H9 (cell line): Measurements from ENCODE around the gene C19orf25. TPM values are rescaled to one million over a fixed set of nuclear protein-coding genes. Genes with fewer than 3 reads are reported as not detected.

Source experiments
- DNase-seq: peaks from one replicate; pipeline ENCODE4 v3.0.0-alpha.2; 2017
- H2AFZ ChIP-seq: one replicate; pipeline ENCODE4 v1.6.1; 2013; ENCODE audit warnings: mild to moderate bottlenecking, low read length, control low read depth, moderate library complexity
- H2AK5ac ChIP-seq: 2 replicates; pipeline ENCODE4 v1.6.1; 2013; ENCODE audit warnings: low read length, control low read depth, mixed read lengths; ENCODE audit not compliant: insufficient read length
- H2BK120ac ChIP-seq: one replicate; pipeline ENCODE4 v1.6.1; 2013; ENCODE audit warnings: low read depth, mild to moderate bottlenecking, low read length, control low read depth, inconsistent platforms; ENCODE audit not compliant: poor library complexity, severe bottlenecking
- H2BK12ac ChIP-seq: 2 replicates; pipeline ENCODE4 v1.6.1; 2013; ENCODE audit warnings: low read length, control low read depth, mixed read lengths, low read depth; ENCODE audit not compliant: insufficient read length
- H2BK15ac ChIP-seq: 2 replicates; pipeline ENCODE4 v1.6.1; 2013; ENCODE audit warnings: low read depth, low read length, control low read depth
- H2BK20ac ChIP-seq: one replicate; pipeline ENCODE4 v1.6.1; 2013; ENCODE audit warnings: low read depth, mild to moderate bottlenecking, low read length, control low read depth, inconsistent platforms; ENCODE audit not compliant: poor library complexity, severe bottlenecking
- H2BK5ac ChIP-seq: 2 replicates; pipeline ENCODE4 v1.6.1; 2013; ENCODE audit warnings: low read length, control low read depth, mixed read lengths; ENCODE audit not compliant: insufficient read length
- H3K14ac ChIP-seq: 2 replicates; pipeline ENCODE4 v1.6.1; 2013; ENCODE audit warnings: low read length, control low read depth; ENCODE audit not compliant: insufficient read depth
- H3K18ac ChIP-seq: 2 replicates; pipeline ENCODE4 v1.6.1; 2013; ENCODE audit warnings: low read depth, mild to moderate bottlenecking, mixed read lengths, low read length, control low read depth; ENCODE audit not compliant: insufficient read length
- H3K23ac ChIP-seq: 2 replicates; pipeline ENCODE4 v1.6.1; 2013; ENCODE audit warnings: low read length, control low read depth, mixed read lengths, low read depth; ENCODE audit not compliant: insufficient read length
- H3K23me2 ChIP-seq: 2 replicates; pipeline ENCODE4 v1.6.1; 2013; ENCODE audit warnings: low read depth, mild to moderate bottlenecking, mixed read lengths, low read length, control low read depth; ENCODE audit not compliant: insufficient read length, poor library complexity, severe bottlenecking
- H3K27ac ChIP-seq: 2 replicates; pipeline ENCODE4 v1.5.1; 2013; ENCODE audit warnings: low read length, control low read depth, mixed read lengths, low read depth; ENCODE audit not compliant: insufficient read length
- H3K27me3 ChIP-seq: 2 replicates; pipeline ENCODE4 v1.6.1; 2013; ENCODE audit warnings: low read length, control low read depth, inconsistent platforms; ENCODE audit not compliant: insufficient read depth
- H3K4ac ChIP-seq: 2 replicates; pipeline ENCODE4 v1.6.1; 2013; ENCODE audit warnings: low read depth, mild to moderate bottlenecking, control low read depth, inconsistent platforms, low read length, moderate library complexity
- H3K4me1 ChIP-seq: 2 replicates; pipeline ENCODE4 v1.6.1; 2013; ENCODE audit warnings: low read length, control low read depth, inconsistent platforms; ENCODE audit not compliant: insufficient read depth
- H3K4me2 ChIP-seq: 2 replicates; pipeline ENCODE4 v1.6.1; 2013; ENCODE audit warnings: low read length, control low read depth, mixed read lengths; ENCODE audit not compliant: insufficient read length, insufficient read depth
- H3K56ac ChIP-seq: 2 replicates; pipeline ENCODE4 v1.6.1; 2013; ENCODE audit warnings: low read depth, mild to moderate bottlenecking, mixed read lengths, low read length, control low read depth; ENCODE audit not compliant: insufficient read length
- H3K79me1 ChIP-seq: 2 replicates; pipeline ENCODE4 v1.6.1; 2013; ENCODE audit warnings: low read depth, mild to moderate bottlenecking, moderate library complexity, low read length, control low read depth, inconsistent platforms; ENCODE audit not compliant: insufficient read depth, poor library complexity, severe bottlenecking
- H3K79me2 ChIP-seq: 2 replicates; pipeline ENCODE4 v1.6.1; 2013; ENCODE audit warnings: low read length, control low read depth, inconsistent platforms; ENCODE audit not compliant: insufficient read depth
- H3K9ac ChIP-seq: 2 replicates; pipeline ENCODE4 v1.6.1; 2013; ENCODE audit warnings: low read length, control low read depth, mixed read lengths; ENCODE audit not compliant: insufficient read length; ENCODE audit errors: extremely low read depth
- H3K9me3 ChIP-seq: one replicate; pipeline ENCODE4 v1.6.1; 2013; ENCODE audit warnings: low read depth, low read length, inconsistent platforms; ENCODE audit not compliant: control insufficient read depth
- H3T11ph ChIP-seq: one replicate; pipeline ENCODE4 v1.6.1; 2013; ENCODE audit warnings: mild to moderate bottlenecking, low read length, control low read depth, inconsistent platforms
- H4K20me1 ChIP-seq: one replicate; pipeline ENCODE4 v1.6.1; 2013; ENCODE audit not compliant: control insufficient read depth, insufficient read length, insufficient read depth
- H4K5ac ChIP-seq: 2 replicates; pipeline ENCODE4 v1.6.1; 2013; ENCODE audit warnings: low read depth, mild to moderate bottlenecking, mixed read lengths, low read length, control low read depth; ENCODE audit not compliant: insufficient read length
- H4K8ac ChIP-seq: replicated peaks from 2 replicates; pipeline ENCODE4 v1.6.1; 2013; ENCODE audit warnings: low read length, control low read depth, mixed read lengths, low read depth; ENCODE audit not compliant: insufficient read length
- H4K91ac ChIP-seq: 2 replicates; pipeline ENCODE4 v1.6.1; 2013; ENCODE audit warnings: low read depth, mild to moderate bottlenecking, moderate library complexity, mixed read lengths, low read length, control low read depth; ENCODE audit not compliant: insufficient read length
- H3K27ac Mint-ChIP-seq, 3 experiments: 2 replicates in 2 of 3; 3 replicates in 1 of 3; pipeline ENCODE4 v1.8.0; 2020 to 2021; ENCODE audit warnings: mixed read lengths in 3 of 3, mild to moderate bottlenecking in 1 of 3, moderate library complexity in 1 of 3
- H3K27me3 Mint-ChIP-seq: 2 replicates; pipeline ENCODE4 v1.8.0; 2021; ENCODE audit warnings: low read depth, mild to moderate bottlenecking, moderate library complexity, mixed read lengths
- H3K36me3 Mint-ChIP-seq, 3 experiments: 2 replicates in 2 of 3; 3 replicates in 1 of 3; pipeline ENCODE4 v1.8.0; 2020 to 2021; ENCODE audit warnings: low read depth in 3 of 3, mixed read lengths in 3 of 3; ENCODE audit not compliant: insufficient read depth in 1 of 3
- H3K4me1 Mint-ChIP-seq, 2 experiments: 2 replicates each; pipeline ENCODE4 v1.8.0; 2020; ENCODE audit warnings: mixed read lengths in 2 of 2
- H3K4me3 Mint-ChIP-seq, 2 experiments: 2 replicates in 1 of 2; 3 replicates in 1 of 2; pipeline ENCODE4 v1.8.0; 2020 to 2021; ENCODE audit warnings: mild to moderate bottlenecking in 2 of 2, mixed read lengths in 2 of 2, moderate library complexity in 1 of 2
- H3K9me3 Mint-ChIP-seq, 2 experiments: 2 replicates in 1 of 2; 3 replicates in 1 of 2; pipeline ENCODE4 v1.8.0; 2020; ENCODE audit warnings: mild to moderate bottlenecking in 2 of 2, mixed read lengths in 2 of 2, moderate library complexity in 1 of 2
- CTCF ChIP-seq: fragments of 200-600 bp; sonication (generic); conservative IDR thresholded peaks from 3 replicates; pipeline ENCODE4 v1.8.0; 2021; ENCODE audit warnings: antibody characterized with exemption, mild to moderate bottlenecking
- WGBS: extraction: QIAGEN DNeasy Blood & Tissue Kit; methylation state at CpG from one replicate; pipeline ENCODE4 v1.1.7; 2013; ENCODE audit warnings: missing lambda C conversion rate, low lambda C conversion rate, mixed read lengths; ENCODE audit not compliant: insufficient read length; ENCODE audit errors: extremely low coverage; 5-methylcytosine and 5-hydroxymethylcytosine counted together
- total RNA-seq: library from RNA; stranded (reverse); gene quantifications from 2 replicates; pipeline ENCODE4 v1.2.1, GENCODE V29; 2021

C19orf25 gene
- total RNA-seq, 1 experiment from 2014 or later = 36.8 TPM

GRCh38 chr19:1447504-1447903 is 31.5 kb downstream of the C19orf25 start:
- Histone ChIP-seq H4K91ac (no peak overlapping the region), H3K79me2 (no peaks in the 10 kb centered on the region), H3T11ph (no peak overlapping the region), H2BK120ac (no peak overlapping the region), H3K23ac (no peak overlapping the region), H2AK5ac (no peak overlapping the region), H3K27me3 (peaks cover 24% of the 10 kb centered on the region; the same call in 1 of the 2 replicates), H3K4me1 (no peaks in the 10 kb centered on the region; the same call in 1 of the 2 replicates), H3K56ac (no peak overlapping the region), H2BK12ac (no peak overlapping the region), H3K23me2 (peaks cover 9% of the 10 kb centered on the region), H3K9ac (no peak overlapping the region), H4K20me1 (no peaks in the 10 kb centered on the region), H3K9me3 (no peaks in the 10 kb centered on the region), H4K8ac (no peak overlapping the region), H3K27ac (no peak overlapping the region), H4K5ac (no peak overlapping the region), H2AFZ (no peak overlapping the region), H2BK15ac (no peak overlapping the region), H3K79me1 (no peaks in the 10 kb centered on the region), H2BK5ac (no peak overlapping the region), H3K4ac (no peak overlapping the region), H3K18ac (no peak overlapping the region), H3K4me2 (no peak overlapping the region), H3K14ac (no peak overlapping the region), H2BK20ac (no peak overlapping the region)
- no CpG with 5 or more reads among the region's 4 CpGs for WGBS
- no peak for TF ChIP-seq CTCF
- peak overlapping the region in 1 of 2 experiments; percentile 69; a peak in 2 of 5 replicates for H3K4me3 Mint-ChIP-seq
- no peaks in the 10 kb centered on the region; a peak in 1 of 5 replicates for H3K9me3 Mint-ChIP-seq
- H3K4me1 Mint-ChIP-seq = peaks cover 10 to 37% of the 10 kb centered on the region in 2 experiments
- peaks cover 74% of the 10 kb centered on the region for H3K27me3 Mint-ChIP-seq
- DNase-seq = no peak
- H3K27ac Mint-ChIP-seq = no peak overlapping the region
- peaks cover 0 to 8% (median 4%) of the 10 kb centered on the region in 3 experiments; a peak in 5 of 7 replicates for H3K36me3 Mint-ChIP-seq
